ENCODE data around the gene POU2AF2.

Gene POU2AF2

DNA sequence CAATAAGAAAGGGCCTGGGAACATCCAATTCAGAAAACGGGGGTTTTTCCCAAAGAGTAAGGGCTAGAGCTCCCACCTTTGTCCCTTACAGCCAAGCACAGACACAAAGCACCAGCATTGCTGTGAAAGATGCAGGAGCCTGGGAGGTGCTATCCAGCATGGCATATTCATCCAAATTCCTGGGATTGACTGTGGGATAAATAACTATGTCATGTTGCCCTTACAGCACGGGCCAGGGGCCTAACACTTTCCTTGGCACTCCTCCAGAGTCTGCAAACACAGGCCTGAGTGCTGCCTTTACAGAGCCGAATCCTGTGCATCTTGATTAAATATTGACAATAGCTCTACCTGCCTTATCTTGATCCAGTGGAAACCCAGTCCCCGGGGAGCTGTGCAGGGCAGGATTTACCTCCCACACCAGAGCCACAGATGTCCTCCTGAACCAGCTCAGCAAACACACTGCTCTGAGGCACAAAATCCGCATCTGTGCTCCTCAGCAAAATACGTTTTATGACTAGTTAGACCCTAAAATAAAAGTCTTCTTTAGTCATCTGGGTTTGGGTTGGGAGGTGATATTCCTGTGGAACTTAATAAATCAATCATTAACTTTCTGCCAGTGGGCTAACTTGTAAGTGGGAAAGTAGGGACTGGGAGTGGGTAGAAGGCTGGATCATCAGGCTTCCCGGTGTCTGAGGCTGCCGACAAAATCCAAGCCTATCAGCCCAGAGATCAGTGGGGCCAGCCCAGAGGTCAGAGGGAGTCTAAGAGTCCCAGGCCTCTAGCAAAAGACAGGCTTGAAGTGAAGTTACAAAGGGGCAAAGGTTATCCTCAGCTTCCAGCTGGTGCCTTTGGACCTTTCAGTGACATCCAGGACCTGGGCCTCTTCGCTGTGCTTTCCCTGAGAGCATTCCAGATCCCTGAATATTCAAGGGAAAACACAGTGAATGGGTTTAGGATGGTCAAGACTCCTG, 89.3 kb downstream of the POU2AF2 start:
- peak; percentile 99 to 100 for DNase-seq

DNA sequence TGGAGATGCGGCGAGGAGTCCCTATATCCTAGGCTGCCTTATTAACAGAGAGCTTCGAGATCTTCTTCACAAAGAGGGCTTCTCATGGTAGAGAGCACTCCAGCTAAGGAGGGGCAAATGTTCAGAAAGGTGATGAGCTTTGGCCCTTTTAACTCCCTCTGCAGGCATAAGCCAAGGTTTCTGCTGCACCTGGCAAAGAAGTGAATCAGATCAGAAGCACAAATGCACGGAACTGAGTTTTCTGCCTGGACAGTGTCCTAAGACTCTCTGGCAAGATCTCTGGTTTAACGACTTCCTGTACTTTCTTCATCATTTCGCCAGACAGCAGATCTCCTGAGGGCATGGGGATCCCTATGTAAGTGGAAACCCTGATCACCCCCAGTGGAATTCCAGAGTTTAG, 90.0 kb downstream of the POU2AF2 start:
- peak in 1 of 2 experiments; percentile 76 for DNase-seq
